AG09309 (cell line): ENCODE results near the gene PRDM16.

Source experiments
- DNase-seq: peaks from one replicate; pipeline ENCODE4 v3.0.0-alpha.2; 2010; ENCODE audit warnings: low read depth
- H3K4me3 ChIP-seq: 2 replicates; pipeline ENCODE4 v1.5.1; 2011; ENCODE audit warnings: mild to moderate bottlenecking, low read depth, low read length, moderate library complexity; ENCODE audit not compliant: control insufficient read depth
- CTCF ChIP-seq: IDR thresholded peaks from 2 replicates; pipeline ENCODE4 v1.5.1; 2011; ENCODE audit warnings: mild to moderate bottlenecking, low read depth, low read length, inconsistent platforms; ENCODE audit not compliant: insufficient read depth, control insufficient read depth; ENCODE audit errors: missing control alignments

The PRDM16 gene

GRCh38 chr1:3032371-3033039 lies 36.5 kb upstream of the PRDM16 start:
- H3K4me3 ChIP-seq: no peak overlapping the region
- no peak for DNase-seq
- TF ChIP-seq CTCF: no peak

GRCh38 chr1:3033040-3033789 lies 35.8 kb upstream of the PRDM16 start:
- H3K4me3 ChIP-seq: no peak overlapping the region
- TF ChIP-seq CTCF: no peak
- no peak for DNase-seq

- no peak for TF ChIP-seq CTCF
- DNase-seq: no peak
- H3K4me3 ChIP-seq: no peak overlapping the region
Observed at GRCh38 chr1:3033790-3034090, 35.3 kb upstream of the PRDM16 start.

- TF ChIP-seq CTCF: no peak
- no peak overlapping the region for H3K4me3 ChIP-seq
- DNase-seq: no peak
Observed at GRCh38 chr1:3034162-3034561, 34.8 kb upstream of the PRDM16 start.

- TF ChIP-seq CTCF: no peak
- DNase-seq: no peak
- no peak overlapping the region for H3K4me3 ChIP-seq
Observed at GRCh38 chr1:3034728-3035562, 34.1 kb upstream of the PRDM16 start.

- TF ChIP-seq CTCF: no peak
Observed at GRCh38 chr1:3035563-3036446, 33.2 kb upstream of the PRDM16 start.

More at GRCh38 chr1:3035563-3036446, 33.2 kb upstream of the PRDM16 start:
- no peak overlapping the region for H3K4me3 ChIP-seq
- DNase-seq: no peak
